HG03457 (cell line): ENCODE results near the gene MFSD12.
"Not testable (repeated sequence)": the region's sequence is repeated elsewhere in the genome, so short reads cannot be mapped to it uniquely, and the experiment has no call there.

Experiments used
- ATAC-seq: cut with Tn5 transposase; IDR thresholded peaks from one replicate; pipeline ENCODE4 v1.9.1; 2021; ENCODE audit warnings: moderate number of reproducible peaks; ENCODE audit not compliant: unreplicated experiment

MFSD12 gene

GRCh38 chr19:3538965-3539755 is 18.2 kb downstream of the MFSD12 start, which contains the start of gene TEKTIP1:
Gene TEKTIP1, plus strand, starts transcription at chr19:3539174. Its CDS starts 4 bp downstream, at chr19:3539178.
- no peak for ATAC-seq

GRCh38 chr19:3538258-3538929 is 19.0 kb downstream of the MFSD12 start:
- no peak for ATAC-seq

- no peak for ATAC-seq
Measured at GRCh38 chr19:3537438-3538240, 19.7 kb downstream of the MFSD12 start.

GRCh38 chr19:3537101-3537437 is 20.3 kb downstream of the MFSD12 start:
- no peak for ATAC-seq

GRCh38 chr19:3536429-3537100 is 20.8 kb downstream of the MFSD12 start:
- no peak for ATAC-seq

- no peak for ATAC-seq
Measured at GRCh38 chr19:3535981-3536380, 21.4 kb downstream of the MFSD12 start.

- no peak for ATAC-seq
Measured at GRCh38 chr19:3535563-3535965, 21.8 kb downstream of the MFSD12 start.

GRCh38 chr19:3535235-3535535 is 22.2 kb downstream of the MFSD12 start:
- no peak for ATAC-seq

- ATAC-seq: no peak
Measured at GRCh38 chr19:3534375-3535234, 22.8 kb downstream of the MFSD12 start.

- no peak for ATAC-seq
Measured at GRCh38 chr19:3533563-3534216, 23.7 kb downstream of the MFSD12 start.

GRCh38 chr19:3533033-3533432 is 24.4 kb downstream of the MFSD12 start:
- ATAC-seq: no peak

- ATAC-seq: no peak
Measured at GRCh38 chr19:3532154-3532786, 25.1 kb downstream of the MFSD12 start.

GRCh38 chr19:3531716-3532115 is 25.7 kb downstream of the MFSD12 start:
- no peak for ATAC-seq

GRCh38 chr19:3530389-3530788 is 27.0 kb downstream of the MFSD12 start:
- no peak for ATAC-seq

- ATAC-seq: not testable (repeated sequence)
Measured at GRCh38 chr19:3529299-3529698, 28.1 kb downstream of the MFSD12 start.

GRCh38 chr19:3528539-3529211 is 28.7 kb downstream of the MFSD12 start:
- no peak for ATAC-seq

- ATAC-seq: no peak
Measured at GRCh38 chr19:3528080-3528479, 29.3 kb downstream of the MFSD12 start.

- no peak for ATAC-seq
Measured at GRCh38 chr19:3527238-3527910, 30.0 kb downstream of the MFSD12 start.
